ENCODE measurements around the gene GARIN5A.

DNA sequence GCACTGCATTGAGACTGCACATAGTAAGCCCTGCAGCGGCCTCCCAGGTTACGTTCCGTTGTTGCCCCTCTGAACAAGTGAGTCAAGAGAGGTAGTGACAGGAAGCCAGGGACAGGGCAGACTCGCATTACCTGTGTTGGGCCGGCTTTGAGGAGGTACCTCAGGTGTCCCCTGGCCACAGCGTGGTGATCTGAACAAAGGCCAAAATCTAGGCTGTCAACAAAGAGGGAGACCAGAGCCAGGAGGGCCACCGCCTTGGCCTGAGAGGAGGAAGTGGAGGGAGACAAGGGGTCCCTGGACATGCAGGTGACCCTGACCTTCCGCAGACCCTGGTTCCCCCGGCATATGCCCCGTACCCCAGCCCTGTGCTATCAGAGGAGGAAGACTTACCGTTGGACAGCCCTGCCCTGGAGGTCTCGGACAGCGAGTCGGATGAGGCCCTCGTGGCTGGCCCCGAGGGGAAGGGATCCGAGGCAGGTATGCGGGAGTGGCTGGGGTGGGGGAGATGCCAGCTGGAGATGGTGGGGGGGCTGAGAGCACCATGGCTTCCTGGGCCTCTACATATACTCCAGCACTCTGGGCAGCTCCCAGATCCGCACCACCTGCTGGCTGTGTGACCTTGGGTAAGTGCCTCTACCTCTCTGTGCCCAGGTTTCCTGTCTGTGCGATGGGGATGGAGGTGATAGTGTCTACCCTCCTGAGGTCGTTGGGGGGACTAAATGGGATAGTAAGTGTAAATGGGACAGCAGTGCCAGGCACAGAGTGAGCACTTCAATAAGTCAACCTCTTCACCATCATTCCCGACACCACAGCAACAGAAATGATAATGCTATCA is 53.2 kb downstream of the GARIN5A start:
- no peak for TF ChIP-seq EZH2 (IDR thresholded peaks at IDR 0.05; ENCODE audit: low read depth, low read length, severe bottlenecking)
- no peak for TF ChIP-seq POLR2A (IDR thresholded peaks at IDR 0.05; ENCODE audit: control extremely low read depth in 1 of 2, low read depth in 2 of 2, low read length in 2 of 2)
- no peak for TF ChIP-seq SIX5 (IDR thresholded peaks at IDR 0.05; ENCODE audit: low read depth, low read length)
